ENCODE data around the gene MYRF.

The MYRF gene

GRCh38 chr11:61781585-61781984 is 29.1 kb downstream of the MYRF start:
- no peak for DNase-seq
- intact Hi-C loops (cut with DNase I) = no loop called here

- DNase-seq = no peak
- intact Hi-C loops (cut with DNase I) = no loop called here
Observed at GRCh38 chr11:61782299-61782698, 29.9 kb downstream of the MYRF start.

- intact Hi-C loops (cut with DNase I) = no loop called here
- DNase-seq = peak in 1 of 42 donors; percentile 0
Observed at GRCh38 chr11:61782841-61783240, 30.4 kb downstream of the MYRF start.

- DNase-seq = peak in 2 of 42 donors; percentile 1 to 18
- intact Hi-C loops (cut with DNase I) = no loop called here
Observed at GRCh38 chr11:61783717-61784505, 31.5 kb downstream of the MYRF start.

- peak in 2 of 42 donors; percentile 19 to 42 for DNase-seq
- intact Hi-C loops (cut with DNase I) = no loop called here
Observed at GRCh38 chr11:61784506-61784805, 32.0 kb downstream of the MYRF start.

- intact Hi-C loops (cut with DNase I) = no loop called here
- peak in 4 of 42 donors; percentile 9 to 26 (median 17) for DNase-seq
Observed at GRCh38 chr11:61785837-61786402, 33.5 kb downstream of the MYRF start.

GRCh38 chr11:61787928-61788491 is 35.6 kb downstream of the MYRF start:
- intact Hi-C loops (cut with DNase I) = no loop called here
- peak; percentile 40 to 90 (median 72) for DNase-seq

GRCh38 chr11:61791737-61792309 is 39.4 kb downstream of the MYRF start:
- DNase-seq = peak; percentile 62 to 97 (median 89)
- intact Hi-C loops (cut with DNase I) = loop anchor here (1.0 to 10.0 kb wide), 2 partner anchors 43 to 153 kb away; no protein-coding TSS in a partner anchor

- DNase-seq = peak; percentile 88 to 97 (median 94)
- intact Hi-C loops (cut with DNase I) = loop anchor here (1.0 to 10.0 kb wide), 2 partner anchors 43 to 152 kb away; no protein-coding TSS in a partner anchor
Observed at GRCh38 chr11:61792310-61793082, 40.1 kb downstream of the MYRF start, which contains the start of the genes FEN1 and TMEM258. FEN1 (plus strand) TSS chr11:61792911; CDS start chr11:61795362, 2,451 bp downstream. TMEM258 (minus strand) TSS chr11:61792599; CDS start chr11:61792558, 41 bp downstream.

- intact Hi-C loops (cut with DNase I) = loop anchor here (10.0 kb wide), 1 partner anchor 152 kb away; no protein-coding TSS in a partner anchor
- DNase-seq = no peak
Observed at GRCh38 chr11:61793083-61793828, 40.8 kb downstream of the MYRF start.

GRCh38 chr11:61793829-61794204 is 41.4 kb downstream of the MYRF start:
- intact Hi-C loops (cut with DNase I) = loop anchor here (10.0 kb wide), 1 partner anchor 151 kb away; no protein-coding TSS in a partner anchor

GRCh38 chr11:61794579-61794978 is 42.1 kb downstream of the MYRF start:
- no peak for DNase-seq
- intact Hi-C loops (cut with DNase I) = loop anchor here (10.0 kb wide), 1 partner anchor 150 kb away; no protein-coding TSS in a partner anchor

More at GRCh38 chr11:61793829-61794204, 41.4 kb downstream of the MYRF start:
- no peak for DNase-seq

GRCh38 chr11:61795459-61795858 is 43.0 kb downstream of the MYRF start:
- DNase-seq = no peak
- intact Hi-C loops (cut with DNase I) = loop anchor here (5.0 to 10.0 kb wide), 2 partner anchors 149 to 312 kb away; no protein-coding TSS in a partner anchor

GRCh38 chr11:61795876-61796526 is 43.6 kb downstream of the MYRF start:
- DNase-seq = no peak
- intact Hi-C loops (cut with DNase I) = loop anchor here (5.0 to 10.0 kb wide), 2 partner anchors 149 to 311 kb away; no protein-coding TSS in a partner anchor

- DNase-seq = peak in 41 of 42 donors; percentile 40 to 94 (median 85)
- intact Hi-C loops (cut with DNase I) = loop anchor here (5.0 to 10.0 kb wide), 2 partner anchors 147 to 310 kb away; no protein-coding TSS in a partner anchor
Observed at GRCh38 chr11:61797263-61797944, 45.0 kb downstream of the MYRF start.

- intact Hi-C loops (cut with DNase I) = loop anchor here (5.0 to 10.0 kb wide), 3 partner anchors 93 to 308 kb away; partner anchors contain the start of gene FADS3
- DNase-seq = no peak
Observed at GRCh38 chr11:61799665-61800284, 47.3 kb downstream of the MYRF start.
